ENCODE measurements around the gene C1orf141.

The C1orf141 gene

DNA sequence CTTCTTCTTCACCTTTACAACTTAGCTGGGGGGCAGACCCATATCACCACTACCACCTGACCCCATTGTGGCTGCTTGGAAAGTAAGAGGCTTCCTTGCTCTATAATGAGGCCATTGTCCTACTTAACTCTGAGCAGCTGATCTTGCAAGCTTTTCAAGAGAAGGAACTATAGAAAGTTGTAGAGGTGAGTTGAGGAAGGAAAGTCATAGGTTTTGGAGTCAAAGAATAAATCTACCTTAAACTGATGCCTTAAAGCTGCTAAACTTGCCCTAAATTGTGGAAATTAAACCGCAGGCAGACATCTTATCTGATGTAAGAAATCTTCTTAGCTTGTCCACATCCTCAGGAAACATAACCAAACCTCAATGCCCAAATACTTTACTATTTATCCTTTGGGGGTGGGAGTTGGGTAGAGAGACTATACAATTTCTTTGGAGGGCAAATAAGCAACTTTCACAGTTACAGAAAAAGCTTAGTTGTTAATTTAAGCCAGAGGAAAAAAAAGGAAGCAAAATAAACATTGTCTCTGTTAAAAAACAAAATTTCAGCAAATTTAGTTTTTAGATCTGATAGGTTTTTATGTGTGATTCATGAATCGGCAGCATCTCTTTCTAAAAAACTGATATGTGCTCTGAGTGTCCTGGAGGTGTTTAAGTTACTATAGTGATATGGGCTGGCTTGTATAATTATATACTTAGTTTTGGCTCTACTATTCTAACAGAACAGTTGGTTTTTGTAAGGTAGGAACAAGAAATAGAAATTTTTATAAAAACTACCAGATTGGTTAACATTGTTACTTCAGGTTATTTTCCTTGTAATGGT lies 36.2 kb upstream of the C1orf141 start:
- TF ChIP-seq, protein P1, sequence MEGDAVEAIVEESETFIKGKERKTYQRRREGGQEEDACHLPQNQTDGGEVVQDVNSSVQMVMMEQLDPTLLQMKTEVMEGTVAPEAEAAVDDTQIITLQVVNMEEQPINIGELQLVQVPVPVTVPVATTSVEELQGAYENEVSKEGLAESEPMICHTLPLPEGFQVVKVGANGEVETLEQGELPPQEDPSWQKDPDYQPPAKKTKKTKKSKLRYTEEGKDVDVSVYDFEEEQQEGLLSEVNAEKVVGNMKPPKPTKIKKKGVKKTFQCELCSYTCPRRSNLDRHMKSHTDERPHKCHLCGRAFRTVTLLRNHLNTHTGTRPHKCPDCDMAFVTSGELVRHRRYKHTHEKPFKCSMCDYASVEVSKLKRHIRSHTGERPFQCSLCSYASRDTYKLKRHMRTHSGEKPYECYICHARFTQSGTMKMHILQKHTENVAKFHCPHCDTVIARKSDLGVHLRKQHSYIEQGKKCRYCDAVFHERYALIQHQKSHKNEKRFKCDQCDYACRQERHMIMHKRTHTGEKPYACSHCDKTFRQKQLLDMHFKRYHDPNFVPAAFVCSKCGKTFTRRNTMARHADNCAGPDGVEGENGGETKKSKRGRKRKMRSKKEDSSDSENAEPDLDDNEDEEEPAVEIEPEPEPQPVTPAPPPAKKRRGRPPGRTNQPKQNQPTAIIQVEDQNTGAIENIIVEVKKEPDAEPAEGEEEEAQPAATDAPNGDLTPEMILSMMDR (IDR thresholded peaks at IDR 0.05; ENCODE audit: insufficient read depth, missing control alignments) = no peak
- DNase-seq (ENCODE audit: insufficient read length, low spot score) (no peak), FAIRE-seq (no peak)

DNA sequence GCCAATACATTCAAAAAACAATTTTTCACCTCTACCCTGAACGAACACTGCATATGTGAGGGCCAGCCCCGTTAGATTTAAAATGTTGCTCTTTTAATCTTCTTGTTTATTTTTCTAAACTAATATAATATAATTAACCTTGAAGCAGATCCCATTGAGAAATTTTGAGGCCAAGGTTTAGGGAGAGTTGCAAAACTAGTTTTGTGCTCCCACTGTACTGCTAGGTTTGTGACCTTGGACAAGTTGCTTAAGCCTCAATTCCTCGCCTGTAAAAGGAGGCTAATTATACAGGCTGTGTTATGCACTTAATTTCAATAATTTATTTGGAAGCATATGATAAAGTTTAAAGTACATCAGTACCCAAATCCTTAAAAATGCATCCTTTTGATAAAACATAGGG lies 35.2 kb upstream of the C1orf141 start:
- FAIRE-seq (no peak), DNase-seq (ENCODE audit: insufficient read length, low spot score) (no peak)
- TF ChIP-seq, protein P1 (IDR thresholded peaks at IDR 0.05; ENCODE audit: insufficient read depth, missing control alignments) = no peak

DNA sequence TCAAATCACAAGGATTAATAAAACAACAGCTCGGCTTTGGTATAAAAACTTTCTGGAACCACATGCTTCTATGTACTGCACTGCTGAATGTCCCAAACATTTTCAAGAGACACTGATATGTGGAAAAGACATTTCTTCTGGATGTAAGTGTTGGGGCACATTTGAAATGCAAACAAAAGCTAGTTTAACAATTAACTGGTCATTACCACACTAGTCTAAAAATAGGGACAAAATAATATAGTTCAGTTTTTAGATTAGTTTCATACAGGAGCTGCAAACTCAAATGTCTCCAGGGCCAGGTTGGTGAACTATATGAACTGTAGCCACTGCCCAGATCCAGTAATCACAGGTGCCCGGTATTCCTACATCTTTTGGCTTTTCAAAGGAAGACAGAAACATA lies 34.7 kb upstream of the C1orf141 start:
- no peak for FAIRE-seq

DNA sequence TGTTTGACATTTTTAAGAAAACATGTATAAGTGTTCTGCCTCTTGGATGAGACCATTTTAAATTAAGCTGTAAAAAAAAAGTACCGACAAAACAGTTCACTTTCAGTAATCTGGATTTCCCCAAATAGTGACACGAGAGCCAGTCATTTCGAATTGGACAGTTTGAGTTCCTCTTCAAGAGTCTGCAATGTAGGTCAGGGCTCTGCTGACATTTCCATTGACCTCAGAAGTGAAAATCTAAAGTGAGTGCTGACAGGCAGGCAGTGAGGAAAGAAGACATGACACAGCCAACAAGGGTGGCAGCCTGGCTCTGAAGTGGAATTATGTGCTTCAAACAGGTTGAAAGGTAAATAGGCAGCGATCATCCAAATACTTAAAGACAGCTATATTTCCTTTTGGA lies 31.4 kb upstream of the C1orf141 start, which contains the start of gene IL23R:
Gene IL23R, plus strand, starts transcription at position 259 of the 400 bp plus-strand sequence. CDS start 1,667 bp downstream, outside the sequence.
- no peak for FAIRE-seq
- no peak for DNase-seq (ENCODE audit: insufficient read length, low spot score)
- TF ChIP-seq, protein P1 (IDR thresholded peaks at IDR 0.05; ENCODE audit: insufficient read depth, missing control alignments) = no peak

More for the DNA sequence above, 34.7 kb upstream of the C1orf141 start:
- TF ChIP-seq, protein P1 (IDR thresholded peaks at IDR 0.05; ENCODE audit: insufficient read depth, missing control alignments) = no peak
- DNase-seq (ENCODE audit: insufficient read length, low spot score) = no peak

DNA sequence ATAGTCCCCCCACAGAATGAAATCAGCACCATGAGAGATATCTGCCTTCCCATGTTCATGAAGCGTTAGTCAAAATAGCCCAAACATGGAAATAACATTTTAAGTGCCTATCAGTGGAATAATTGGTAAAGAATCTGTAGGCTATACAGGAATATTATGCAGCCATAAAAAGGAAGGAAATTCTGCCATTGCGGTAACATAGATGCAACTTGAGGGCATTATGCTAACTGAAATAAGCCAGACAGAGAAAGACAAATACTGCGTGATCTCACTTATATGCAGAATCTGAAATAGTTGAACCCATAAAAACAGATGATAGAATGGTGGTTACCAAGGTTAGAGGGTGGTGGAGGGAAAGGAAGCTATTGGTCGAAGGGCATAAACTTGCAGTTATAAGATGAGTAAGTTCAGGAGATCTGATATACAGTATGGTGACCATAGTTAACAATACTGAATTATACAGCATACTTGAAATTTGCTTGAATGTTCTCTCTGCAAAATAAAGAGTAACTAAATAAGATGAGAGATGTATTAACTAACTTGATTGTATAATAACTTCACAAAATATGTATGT lies 30.8 kb upstream of the C1orf141 start:
- TF ChIP-seq, protein P1 (IDR thresholded peaks at IDR 0.05; ENCODE audit: insufficient read depth, missing control alignments) = no peak
- FAIRE-seq (no peak), DNase-seq (ENCODE audit: insufficient read length, low spot score) (no peak)

DNA sequence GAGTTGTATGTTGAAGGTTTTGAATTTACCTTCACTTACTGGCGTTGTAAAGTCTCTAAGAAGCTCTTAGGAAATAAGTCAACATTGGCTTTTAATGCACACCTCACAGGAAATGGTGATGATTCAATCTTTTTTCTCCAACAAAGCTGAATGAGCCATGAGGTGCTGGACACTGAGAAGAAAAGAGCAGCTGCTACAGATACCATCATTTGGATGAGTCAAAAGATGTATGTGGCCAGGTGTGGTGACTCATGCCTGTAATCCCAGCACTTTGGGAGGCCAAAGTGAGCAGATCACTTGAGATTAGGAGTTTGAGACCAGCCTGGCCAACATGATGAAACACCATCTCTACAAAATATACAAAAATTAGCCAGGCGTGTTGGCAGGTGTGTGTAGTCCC lies 28.2 kb upstream of the C1orf141 start:
- TF ChIP-seq, protein P1 (IDR thresholded peaks at IDR 0.05; ENCODE audit: insufficient read depth, missing control alignments) = no peak
- DNase-seq (ENCODE audit: insufficient read length, low spot score) (no peak), FAIRE-seq (no peak)

DNA sequence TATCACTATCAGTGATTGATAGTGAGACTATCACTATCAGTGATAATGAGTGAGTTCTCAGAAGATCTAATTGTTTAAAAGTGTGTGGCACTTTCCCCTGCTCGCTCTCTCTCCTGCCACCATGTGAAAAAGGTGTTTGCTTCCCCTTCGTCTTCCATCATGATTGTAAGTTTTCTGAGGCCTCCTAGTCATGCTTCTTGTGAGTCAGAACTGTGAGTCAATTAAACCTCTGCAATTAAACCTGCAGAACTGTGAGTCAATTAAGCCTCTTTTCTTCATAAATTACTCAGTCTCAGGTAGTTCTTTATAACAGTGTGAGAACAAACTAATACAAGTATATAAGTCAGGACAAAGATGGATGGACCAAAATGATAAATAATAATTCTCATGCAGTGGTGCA lies 24.5 kb upstream of the C1orf141 start:
- TF ChIP-seq, protein P1 (IDR thresholded peaks at IDR 0.05; ENCODE audit: insufficient read depth, missing control alignments) = no peak
- FAIRE-seq = no peak
- no peak for DNase-seq (ENCODE audit: insufficient read length, low spot score)
